GM21515 (cell line): Measurements from ENCODE around the gene CAPZA1.
"Not testable (repeated sequence)": the region's sequence is repeated elsewhere in the genome, so short reads cannot be mapped to it uniquely, and the experiment has no call there.

Source experiments
- ATAC-seq: cut with Tn5 transposase; IDR thresholded peaks from one replicate; pipeline ENCODE4 v1.9.1; 2021; ENCODE audit not compliant: unreplicated experiment

Gene CAPZA1

GRCh38 chr1:112626887-112627286 is 7.3 kb downstream of the CAPZA1 start:
- no peak for ATAC-seq

DNA sequence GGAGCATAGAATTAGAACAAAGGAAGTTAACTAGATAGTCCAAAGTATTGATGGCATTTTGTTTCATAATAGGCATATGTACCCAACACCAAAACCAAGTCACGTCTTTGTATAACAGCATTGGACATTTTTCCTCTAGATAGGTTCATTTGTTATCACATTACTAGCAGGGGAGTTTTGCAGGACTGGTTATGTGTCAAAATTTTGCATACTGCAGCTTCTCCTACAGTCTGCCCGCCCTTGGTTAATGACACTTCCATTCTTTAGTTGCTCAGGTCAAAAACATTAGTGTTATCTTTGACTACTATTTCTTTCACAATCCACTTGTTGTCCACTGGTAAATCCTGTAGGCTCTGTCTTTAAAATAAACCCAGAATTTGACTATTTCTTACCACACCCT is 8.9 kb downstream of the CAPZA1 start:
- ATAC-seq, result no peak

- no peak for ATAC-seq
Observed at GRCh38 chr1:112629256-112629655, 9.6 kb downstream of the CAPZA1 start.

DNA sequence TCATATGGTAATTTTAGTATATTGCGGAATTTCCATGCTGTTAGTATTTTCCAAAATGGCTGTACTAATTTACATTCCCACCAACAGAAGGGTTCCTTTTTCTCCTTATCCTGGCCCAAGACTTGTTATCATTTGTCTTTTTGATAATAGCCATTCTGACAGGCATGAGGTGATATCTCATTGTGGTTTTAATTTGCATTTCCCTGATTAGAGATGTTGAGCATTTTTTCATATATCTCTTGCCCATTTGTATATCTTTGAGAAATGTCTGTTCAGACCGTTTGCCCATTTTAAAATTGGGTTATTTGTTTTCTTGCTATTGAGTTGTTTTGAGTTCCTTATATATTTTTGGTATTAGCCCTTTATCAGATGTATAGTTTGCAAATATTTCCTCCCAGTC is 14.0 kb downstream of the CAPZA1 start:
- no peak for ATAC-seq

- no peak for ATAC-seq
Observed at GRCh38 chr1:112634367-112634766, 14.7 kb downstream of the CAPZA1 start.

DNA sequence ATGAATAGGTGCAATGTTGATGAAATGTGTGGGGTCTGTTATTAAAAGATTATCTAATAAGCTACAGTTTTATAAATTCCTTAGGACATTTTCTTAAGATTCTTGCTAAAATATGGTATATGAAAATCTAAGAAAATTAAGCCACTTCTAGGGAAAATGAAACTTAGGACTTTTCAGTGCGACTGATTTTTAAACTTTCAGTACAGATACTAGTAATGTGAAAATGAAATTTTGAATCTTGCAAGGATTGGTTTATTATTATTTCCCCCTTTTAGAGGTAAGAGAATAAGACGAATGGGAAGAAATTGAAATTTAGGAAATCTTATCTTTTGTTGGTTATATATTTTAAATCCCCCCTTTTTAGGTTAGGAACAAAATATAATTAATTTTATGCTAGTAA is 16.4 kb downstream of the CAPZA1 start:
- no peak for ATAC-seq

DNA sequence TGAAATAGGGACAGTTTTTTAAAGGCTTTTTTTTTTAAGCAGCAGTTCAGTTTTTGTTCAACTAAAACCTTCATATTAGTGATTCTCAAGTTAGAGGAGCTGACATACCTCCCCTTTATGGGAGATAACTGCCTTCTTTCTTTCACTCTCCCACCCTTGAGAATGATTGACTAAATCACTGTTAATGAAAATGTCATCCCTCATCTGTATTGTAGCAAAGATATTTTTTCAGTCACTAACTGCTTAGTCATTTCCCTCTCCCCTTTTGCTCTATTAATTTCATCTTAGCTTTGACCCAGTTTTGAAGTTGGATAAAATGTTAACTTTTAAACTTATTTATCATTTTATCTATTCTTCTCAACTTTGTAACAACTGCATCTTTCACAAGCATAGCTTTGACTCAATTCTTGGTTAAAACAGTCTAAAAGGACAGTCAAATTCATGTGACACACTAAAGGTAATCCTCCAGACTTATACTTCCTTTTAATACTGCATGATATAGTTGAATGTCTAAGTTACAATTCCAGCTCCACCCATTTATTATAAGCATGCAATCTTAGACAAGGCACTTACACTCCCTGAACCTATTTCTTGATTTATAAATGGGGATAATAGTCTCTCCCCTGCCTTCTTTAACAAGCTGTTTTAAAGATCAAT is 17.1 kb downstream of the CAPZA1 start:
- no peak for ATAC-seq

GRCh38 chr1:112637254-112638109 is 17.9 kb downstream of the CAPZA1 start:
- no peak for ATAC-seq

DNA sequence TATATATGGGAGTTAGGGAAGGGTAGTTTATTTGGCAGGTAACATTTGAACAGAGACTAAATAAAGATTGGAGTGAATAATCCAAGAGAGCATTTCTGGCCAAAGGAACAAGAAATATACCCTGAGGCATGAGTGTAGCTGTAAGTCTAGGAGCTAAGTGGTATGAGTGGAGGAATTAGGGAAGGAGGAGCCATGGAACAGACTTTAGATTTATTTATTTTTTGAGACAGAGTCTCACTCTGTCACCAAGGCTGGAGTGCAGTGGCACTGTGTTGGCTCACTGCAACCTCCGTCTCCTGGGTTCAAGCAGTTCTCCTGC is 18.4 kb downstream of the CAPZA1 start:
- no peak for ATAC-seq

- ATAC-seq, result not testable (repeated sequence)
Observed at GRCh38 chr1:112640437-112640836, 20.8 kb downstream of the CAPZA1 start.

- ATAC-seq, result no peak
Observed at GRCh38 chr1:112643080-112643479, 23.4 kb downstream of the CAPZA1 start.

- ATAC-seq, result no peak
Observed at GRCh38 chr1:112646225-112646624, 26.6 kb downstream of the CAPZA1 start.

DNA sequence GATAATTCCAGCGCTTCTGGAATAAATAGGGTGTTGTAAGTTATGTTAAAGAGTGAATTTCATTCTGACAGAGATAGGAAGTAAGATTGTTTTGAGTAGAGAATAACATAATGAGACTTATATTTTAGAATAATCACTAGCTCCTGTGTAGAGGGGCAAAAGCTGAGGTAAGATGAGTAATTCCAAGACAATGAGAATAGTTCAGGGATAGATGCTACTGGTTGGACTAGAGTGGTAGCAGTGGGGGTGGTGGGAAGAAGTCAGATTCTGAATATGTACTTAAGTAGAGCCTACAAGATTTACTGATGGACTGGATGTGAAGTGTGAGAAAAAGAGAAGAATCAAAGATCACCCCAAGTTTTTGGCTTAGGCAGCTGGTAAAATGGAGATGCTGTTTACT is 31.6 kb downstream of the CAPZA1 start:
- ATAC-seq, result no peak

- no peak for ATAC-seq
Observed at GRCh38 chr1:112665857-112666256, 46.2 kb downstream of the CAPZA1 start.

- ATAC-seq, result no peak
Observed at GRCh38 chr1:112666946-112667345, 47.3 kb downstream of the CAPZA1 start.

DNA sequence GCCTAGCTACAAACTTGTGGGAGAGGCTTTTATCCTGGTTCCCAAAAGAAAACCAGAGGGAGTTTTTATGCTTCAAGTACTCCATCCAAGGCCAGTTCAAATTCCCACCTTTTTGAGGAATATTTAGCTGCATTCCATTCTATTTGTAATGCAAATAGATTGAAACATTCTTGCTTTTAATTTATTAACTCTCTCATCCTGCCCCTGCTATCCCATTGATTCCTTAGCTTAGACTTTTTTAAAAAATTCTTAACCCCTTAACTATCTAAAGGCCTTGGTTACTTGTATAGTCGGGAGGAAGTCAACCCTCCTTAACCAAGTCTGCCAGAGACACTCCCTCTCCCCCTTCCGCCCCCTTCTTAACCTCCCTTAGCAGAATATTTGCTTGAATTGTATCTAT is 52.4 kb downstream of the CAPZA1 start:
- no peak for ATAC-seq

DNA sequence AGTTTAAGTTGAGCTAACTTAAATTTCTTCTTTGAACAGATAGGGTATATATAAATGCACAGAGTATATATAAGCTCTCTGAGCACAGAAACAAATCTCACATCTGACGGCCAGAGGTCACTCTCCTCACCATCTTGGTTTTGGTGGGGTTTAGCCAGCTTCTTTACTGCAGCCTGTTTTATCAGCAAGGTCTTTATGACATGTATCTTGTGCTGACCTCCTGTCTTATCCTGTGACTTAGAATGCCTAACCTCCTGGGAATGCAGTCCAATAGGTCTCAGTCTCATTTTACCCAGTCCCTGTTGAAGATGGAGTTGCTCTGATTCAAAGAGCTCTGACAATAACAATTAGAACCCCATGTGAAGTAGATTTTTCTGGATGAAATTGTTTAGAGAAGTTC is 53.2 kb downstream of the CAPZA1 start:
- ATAC-seq, result no peak

GRCh38 chr1:112673592-112674439 is 54.2 kb downstream of the CAPZA1 start:
- no peak for ATAC-seq

GRCh38 chr1:112674440-112674985 is 54.9 kb downstream of the CAPZA1 start, which contains the start of gene MOV10:
TSS of gene MOV10 (plus strand) at chr1:112674659. CDS start at chr1:112674913, 254 bp downstream.
- ATAC-seq, result peak; percentile 59

GRCh38 chr1:112674986-112675727 is 55.5 kb downstream of the CAPZA1 start:
- peak; percentile 38 for ATAC-seq
